Trophoblast cell (in vitro differentiated cells and primary cell): ENCODE measurements around the gene HSD3B1.

ENCODE experiments used
- DNase-seq, 2 donors: peaks; one replicate each; pipeline ENCODE4 v3.0.0-alpha.2; 2016
- H2AFZ ChIP-seq: 2 replicates; pipeline ENCODE4 v1.6.1; 2013; ENCODE audit warnings: low read length, moderate library complexity, mild to moderate bottlenecking; ENCODE audit not compliant: insufficient read depth, poor library complexity
- H2AK5ac ChIP-seq: 2 replicates; pipeline ENCODE4 v1.6.1; 2013; ENCODE audit warnings: mild to moderate bottlenecking, low read length
- H2BK120ac ChIP-seq: 2 replicates; pipeline ENCODE4 v1.6.1; 2013; ENCODE audit warnings: low read length, mild to moderate bottlenecking, moderate library complexity; ENCODE audit not compliant: insufficient read depth, poor library complexity
- H2BK12ac ChIP-seq: 2 replicates; pipeline ENCODE4 v1.6.1; 2013; ENCODE audit warnings: mild to moderate bottlenecking, low read length, moderate library complexity
- H2BK5ac ChIP-seq: 2 replicates; pipeline ENCODE4 v1.6.1; 2013; ENCODE audit warnings: low read length, low read depth, moderate library complexity, mild to moderate bottlenecking; ENCODE audit not compliant: poor library complexity
- H3K14ac ChIP-seq: 2 replicates; pipeline ENCODE4 v1.6.1; 2013; ENCODE audit warnings: mild to moderate bottlenecking, low read length
- H3K18ac ChIP-seq: 2 replicates; pipeline ENCODE4 v1.6.1; 2013; ENCODE audit warnings: mild to moderate bottlenecking, low read length
- H3K23ac ChIP-seq: 2 replicates; pipeline ENCODE4 v1.6.1; 2013; ENCODE audit warnings: low read length
- H3K27ac ChIP-seq: 2 replicates; pipeline ENCODE4 v1.5.1; 2013; ENCODE audit warnings: low read depth, mild to moderate bottlenecking, inconsistent platforms, low read length, moderate library complexity
- H3K27me3 ChIP-seq: 2 replicates; pipeline ENCODE4 v1.6.1; 2013; ENCODE audit warnings: inconsistent platforms, mild to moderate bottlenecking, low read length, moderate library complexity; ENCODE audit not compliant: insufficient read depth
- H3K36me3 ChIP-seq, 2 experiments: 1 replicate in 1 of 2; 2 replicates in 1 of 2; pipeline ENCODE4 v1.6.1; 2013; ENCODE audit warnings: low read length in 2 of 2, mild to moderate bottlenecking in 2 of 2, moderate library complexity in 1 of 2; ENCODE audit not compliant: insufficient read depth in 2 of 2, control insufficient read depth in 1 of 2
- H3K4ac ChIP-seq: 2 replicates; pipeline ENCODE4 v1.6.1; 2013; ENCODE audit warnings: low read depth, mild to moderate bottlenecking, low read length, moderate library complexity
- H3K4me1 ChIP-seq, 2 experiments: 1 replicate in 1 of 2; 2 replicates in 1 of 2; pipeline ENCODE4 v1.6.1; 2013; ENCODE audit warnings: low read length in 2 of 2, mild to moderate bottlenecking in 2 of 2, moderate library complexity in 1 of 2; ENCODE audit not compliant: insufficient read depth in 2 of 2, control insufficient read depth in 1 of 2
- H3K4me2 ChIP-seq: 2 replicates; pipeline ENCODE4 v1.6.1; 2013; ENCODE audit warnings: inconsistent platforms, mild to moderate bottlenecking, low read length, moderate library complexity
- H3K4me3 ChIP-seq: 2 replicates; pipeline ENCODE4 v1.5.1; 2013; ENCODE audit warnings: mild to moderate bottlenecking, low read depth, low read length, inconsistent platforms
- H3K79me1 ChIP-seq: one replicate; pipeline ENCODE4 v1.6.1; 2013; ENCODE audit warnings: low read length
- H3K79me2 ChIP-seq: 2 replicates; pipeline ENCODE4 v1.6.1; 2013; ENCODE audit warnings: low read length, mild to moderate bottlenecking; ENCODE audit not compliant: control insufficient read depth, insufficient read depth, poor library complexity
- H3K9ac ChIP-seq: 2 replicates; pipeline ENCODE4 v1.6.1; 2013; ENCODE audit warnings: mild to moderate bottlenecking, low read length
- H3K9me3 ChIP-seq: 2 replicates; pipeline ENCODE4 v1.6.1; 2013; ENCODE audit warnings: low read depth, mild to moderate bottlenecking, control low read depth, inconsistent platforms, low read length; ENCODE audit not compliant: insufficient read depth
- H4K12ac ChIP-seq: 2 replicates; pipeline ENCODE4 v1.6.1; 2013; ENCODE audit warnings: low read depth, mild to moderate bottlenecking, low read length, moderate library complexity
- H4K8ac ChIP-seq: 2 replicates; pipeline ENCODE4 v1.6.1; 2013; ENCODE audit warnings: low read depth, mild to moderate bottlenecking, low read length, moderate library complexity
- H4K91ac ChIP-seq: one replicate; pipeline ENCODE4 v1.6.1; 2013; ENCODE audit warnings: low read depth, mild to moderate bottlenecking, low read length, moderate library complexity
- WGBS: extraction: QIAGEN DNeasy Blood & Tissue Kit; methylation state at CpG from one replicate; pipeline ENCODE4 v1.1.7; 2013; ENCODE audit warnings: missing lambda C conversion rate; ENCODE audit not compliant: insufficient read length, insufficient coverage; ENCODE audit errors: extremely low coverage; 5-methylcytosine and 5-hydroxymethylcytosine counted together

HSD3B1 gene

DNA sequence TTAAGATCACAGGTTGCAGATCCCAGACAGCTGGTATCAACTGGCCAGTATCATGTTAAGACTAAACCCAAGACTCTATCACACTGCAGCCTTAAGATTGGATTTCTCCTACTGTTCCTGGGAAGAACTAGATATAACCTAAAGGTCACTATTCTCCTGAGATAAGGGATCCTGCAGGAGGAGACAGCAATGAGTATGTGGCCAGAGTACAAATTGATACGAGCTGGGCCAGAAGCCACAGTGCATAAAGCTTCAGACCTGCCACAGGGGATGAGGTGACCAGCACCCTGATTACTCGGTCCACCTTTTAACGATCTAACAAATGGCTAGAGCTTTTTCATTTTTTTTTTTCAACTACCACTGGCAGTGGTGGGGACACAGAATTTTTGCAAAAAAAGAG is 31.0 kb downstream of the HSD3B1 start:
- WGBS, result no CpG with 5 or more reads among the region's 3 CpGs
- no peak overlapping the region for H3K4me2 ChIP-seq

DNA sequence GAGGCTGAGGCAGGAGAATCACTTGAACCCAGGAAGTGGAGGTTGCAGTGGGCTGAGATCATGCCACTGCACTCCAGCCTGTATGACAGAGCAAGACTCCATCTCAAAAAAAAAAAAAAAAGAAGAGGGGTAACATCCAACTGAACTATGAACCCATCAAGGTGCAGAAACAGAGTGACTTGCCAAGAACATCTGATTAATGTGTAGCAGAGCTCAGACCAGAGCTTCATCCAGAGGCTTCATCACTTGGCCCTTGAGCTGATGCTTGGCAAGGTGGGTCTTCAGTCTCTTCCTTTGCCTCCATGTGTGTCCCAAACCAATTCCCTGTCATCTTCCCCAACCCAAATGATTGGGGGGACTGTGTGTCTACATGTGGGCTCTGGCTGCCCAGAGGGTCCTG is 32.6 kb downstream of the HSD3B1 start:
- no peak for DNase-seq
- Histone ChIP-seq H3K14ac (no peak overlapping the region), H3K4me3 (no peak overlapping the region)

More for the DNA sequence above, 31.0 kb downstream of the HSD3B1 start:
- Histone ChIP-seq H3K4me3 (no peak overlapping the region), H4K91ac (no peak overlapping the region), H3K27ac (no peak overlapping the region), H3K27me3 (no peaks in the 10 kb centered on the region), H4K12ac (no peak overlapping the region), H2BK120ac (no peak overlapping the region), H3K36me3 (no peaks in the 10 kb centered on the region), H3K4me1 (peaks cover 2 to 6% of the 10 kb centered on the region in 2 experiments), H3K79me2 (no peaks in the 10 kb centered on the region), H2AFZ (no peak overlapping the region), H3K9ac (no peak overlapping the region), H3K4ac (no peak overlapping the region), H3K9me3 (no peaks in the 10 kb centered on the region), H4K8ac (no peak overlapping the region), H3K18ac (no peak overlapping the region), H2BK12ac (no peak overlapping the region), H3K79me1 (no peaks in the 10 kb centered on the region), H3K23ac (no peak overlapping the region), H2BK5ac (no peak overlapping the region), H3K14ac (no peak overlapping the region), H2AK5ac (no peak overlapping the region)
- DNase-seq, result no peak

DNA sequence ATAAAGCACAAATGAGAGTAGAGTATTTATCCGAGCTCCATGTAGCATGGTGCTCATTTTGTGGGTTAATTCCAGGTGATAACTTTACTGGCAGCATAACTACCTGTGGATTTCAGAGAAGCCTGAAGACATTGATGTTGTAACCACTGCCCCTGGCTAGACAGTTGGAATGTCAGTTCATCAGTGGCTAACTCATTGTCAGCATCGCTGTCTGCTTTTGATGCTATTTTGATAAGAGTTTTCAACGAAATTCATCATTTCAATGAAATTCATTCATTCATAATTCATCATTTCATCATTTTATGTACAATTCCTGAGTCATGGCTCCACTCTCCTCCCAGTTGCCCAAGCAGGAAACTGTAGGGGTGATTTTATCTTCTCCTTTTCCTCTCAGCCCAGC is 34.4 kb downstream of the HSD3B1 start:
- no peak overlapping the region for H3K27ac ChIP-seq
- no peak overlapping the region for H4K12ac ChIP-seq
- no peak overlapping the region for H3K4ac ChIP-seq
- no peak overlapping the region for H2BK5ac ChIP-seq
- no peaks in the 10 kb centered on the region for H3K36me3 ChIP-seq
- H4K8ac ChIP-seq, result no peak overlapping the region
- no peaks in the 10 kb centered on the region for H3K79me1 ChIP-seq
- H3K4me3 ChIP-seq, result no peak overlapping the region
- H4K91ac ChIP-seq, result peak overlapping the region; percentile 4
- peak; percentile 98 to 99 for DNase-seq
- no peaks in the 10 kb centered on the region for H3K79me2 ChIP-seq
- no peak overlapping the region for H3K9ac ChIP-seq
- H2AFZ ChIP-seq, result no peak overlapping the region
- H2BK120ac ChIP-seq, result peak overlapping the region; percentile 10
- no peak overlapping the region for H2BK12ac ChIP-seq
- H3K23ac ChIP-seq, result no peak overlapping the region
- H2AK5ac ChIP-seq, result no peak overlapping the region
- peaks cover 2 to 6% of the 10 kb centered on the region in 2 experiments for H3K4me1 ChIP-seq
- H3K14ac ChIP-seq, result no peak overlapping the region
- no peak overlapping the region for H3K4me2 ChIP-seq
- no peak overlapping the region for H3K18ac ChIP-seq
- no CpG with 5 or more reads among the region's 3 CpGs for WGBS
- H3K9me3 ChIP-seq, result no peaks in the 10 kb centered on the region
- H3K27me3 ChIP-seq, result no peaks in the 10 kb centered on the region

More for the DNA sequence above, 32.6 kb downstream of the HSD3B1 start:
- Histone ChIP-seq H3K4ac (no peak overlapping the region), H3K18ac (no peak overlapping the region), H2AFZ (no peak overlapping the region), H3K23ac (no peak overlapping the region), H3K79me1 (no peaks in the 10 kb centered on the region), H3K36me3 (no peaks in the 10 kb centered on the region), H3K4me2 (no peak overlapping the region), H4K12ac (no peak overlapping the region), H2BK5ac (no peak overlapping the region), H2BK12ac (no peak overlapping the region), H2AK5ac (no peak overlapping the region), H3K9me3 (no peaks in the 10 kb centered on the region), H4K8ac (no peak overlapping the region), H3K9ac (no peak overlapping the region), H4K91ac (no peak overlapping the region), H3K79me2 (no peaks in the 10 kb centered on the region), H2BK120ac (no peak overlapping the region), H3K27me3 (no peaks in the 10 kb centered on the region), H3K4me1 (peaks cover 2 to 6% of the 10 kb centered on the region in 2 experiments), H3K27ac (no peak overlapping the region)

DNA sequence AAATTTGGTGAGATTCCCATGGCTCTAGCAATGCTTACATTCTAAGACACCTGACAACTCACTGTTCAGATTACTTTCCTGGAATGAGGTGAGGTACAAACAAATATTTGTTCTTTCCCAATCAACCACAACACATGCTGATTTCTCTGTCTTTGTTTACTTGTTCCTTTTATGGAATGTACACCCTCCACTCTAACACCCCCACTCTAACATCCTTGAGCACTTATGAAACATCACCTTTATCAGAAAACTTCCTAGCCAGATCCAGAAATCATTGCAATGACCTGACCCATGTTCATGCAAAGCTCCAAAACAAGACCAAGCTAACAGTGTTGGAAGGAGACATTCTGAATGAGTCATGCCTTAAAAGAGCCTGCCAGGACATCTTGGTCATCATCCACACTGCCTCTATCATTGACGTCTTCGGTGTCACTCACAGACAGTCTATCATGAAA is 35.5 kb downstream of the HSD3B1 start:
- Histone ChIP-seq H3K27me3 (no peaks in the 10 kb centered on the region), H3K4me1 (peaks cover 2 to 6% of the 10 kb centered on the region in 2 experiments), H3K9ac (no peak overlapping the region), H3K4me3 (no peak overlapping the region), H2AFZ (no peak overlapping the region), H3K79me2 (no peaks in the 10 kb centered on the region), H4K91ac (no peak overlapping the region), H3K27ac (no peak overlapping the region), H2BK12ac (peak overlapping the region; percentile 10), H2BK120ac (peak overlapping the region; percentile 53), H2AK5ac (no peak overlapping the region), H3K4ac (no peak overlapping the region), H4K8ac (no peak overlapping the region), H2BK5ac (peak overlapping the region; percentile 19), H3K23ac (no peak overlapping the region), H3K14ac (peak overlapping the region; percentile 25), H3K9me3 (no peaks in the 10 kb centered on the region), H3K4me2 (no peak overlapping the region), H4K12ac (no peak overlapping the region), H3K79me1 (no peaks in the 10 kb centered on the region), H3K18ac (no peak overlapping the region), H3K36me3 (no peaks in the 10 kb centered on the region)
- DNase-seq, result peak; percentile 83 to 92
- no CpG with 5 or more reads among the region's 2 CpGs for whole genome bisulfite sequencing
